ENCODE data around the gene LDLRAD4.

LDLRAD4 gene

GRCh38 chr18:13309031-13309747, 90.6 kb downstream of the LDLRAD4 start:
- no peak for DNase-seq (ENCODE audit: low read depth)

- no peak for DNase-seq (ENCODE audit: low read depth)
These were observed 91.4 kb downstream of the LDLRAD4 start for GRCh38 chr18:13309748-13310670.

- no peak for DNase-seq (ENCODE audit: low read depth)
These were observed 92.6 kb downstream of the LDLRAD4 start for GRCh38 chr18:13311193-13311592.

- no peak for DNase-seq (ENCODE audit: low read depth)
These were observed 94.0 kb downstream of the LDLRAD4 start for GRCh38 chr18:13312515-13312914.

- DNase-seq (ENCODE audit: low read depth), result no peak
These were observed 94.6 kb downstream of the LDLRAD4 start for GRCh38 chr18:13313006-13313686.

GRCh38 chr18:13315000-13315399, 96.4 kb downstream of the LDLRAD4 start:
- DNase-seq (ENCODE audit: low read depth), result no peak

GRCh38 chr18:13316063-13316462, 97.5 kb downstream of the LDLRAD4 start:
- no peak for DNase-seq (ENCODE audit: low read depth)

GRCh38 chr18:13317801-13318200, 99.2 kb downstream of the LDLRAD4 start:
- DNase-seq (ENCODE audit: low read depth), result no peak

- DNase-seq (ENCODE audit: low read depth), result no peak
These were observed 100.4 kb downstream of the LDLRAD4 start for GRCh38 chr18:13318731-13319501.

- no peak for DNase-seq (ENCODE audit: low read depth)
These were observed 101.1 kb downstream of the LDLRAD4 start for GRCh38 chr18:13319629-13320028.

- no peak for DNase-seq (ENCODE audit: low read depth)
These were observed 101.5 kb downstream of the LDLRAD4 start for GRCh38 chr18:13320096-13320495.

- no peak for DNase-seq (ENCODE audit: low read depth)
These were observed 102.4 kb downstream of the LDLRAD4 start for GRCh38 chr18:13320891-13321425.

GRCh38 chr18:13321923-13322322, 103.4 kb downstream of the LDLRAD4 start:
- no peak for DNase-seq (ENCODE audit: low read depth)

- DNase-seq (ENCODE audit: low read depth), result no peak
These were observed 104.6 kb downstream of the LDLRAD4 start for GRCh38 chr18:13323186-13323585.

GRCh38 chr18:13324880-13325279, 106.3 kb downstream of the LDLRAD4 start:
- no peak for DNase-seq (ENCODE audit: low read depth)

- DNase-seq (ENCODE audit: low read depth), result no peak
These were observed 109.7 kb downstream of the LDLRAD4 start for GRCh38 chr18:13328213-13328612.

- DNase-seq (ENCODE audit: low read depth), result no peak
These were observed 112.4 kb downstream of the LDLRAD4 start for GRCh38 chr18:13330996-13331395.

GRCh38 chr18:13331846-13332245, 113.3 kb downstream of the LDLRAD4 start:
- DNase-seq (ENCODE audit: low read depth), result no peak

- no peak for DNase-seq (ENCODE audit: low read depth)
These were observed 114.3 kb downstream of the LDLRAD4 start for GRCh38 chr18:13332874-13333273.

- no peak for DNase-seq (ENCODE audit: low read depth)
These were observed 117.3 kb downstream of the LDLRAD4 start for GRCh38 chr18:13335903-13336302.

- DNase-seq (ENCODE audit: low read depth), result no peak
These were observed 118.3 kb downstream of the LDLRAD4 start for GRCh38 chr18:13336841-13337240.

- DNase-seq (ENCODE audit: low read depth), result no peak
These were observed 118.8 kb downstream of the LDLRAD4 start for GRCh38 chr18:13337369-13337768.
